Muscle layer of duodenum (tissue), 2 donors: Measurements from ENCODE around the gene LMF2.
"Not testable (repeated sequence)": the region's sequence is repeated elsewhere in the genome, so short reads cannot be mapped to it uniquely, and the experiment has no call there.

Experiments used
- H3K27ac ChIP-seq: one replicate; pipeline ENCODE4 v1.7.0; 2013; ENCODE audit warnings: mild to moderate bottlenecking, low read length
- H3K27me3 ChIP-seq: one replicate; pipeline ENCODE4 v1.7.0; 2013; ENCODE audit warnings: low read depth, mild to moderate bottlenecking, control low read depth, low read length
- H3K36me3 ChIP-seq, 2 donors: one replicate each; pipeline ENCODE4 v1.7.0; 2013; ENCODE audit warnings: low read length in 2 of 2, control low read depth in 1 of 2, mild to moderate bottlenecking in 1 of 2; ENCODE audit not compliant: insufficient read depth in 2 of 2, control insufficient read depth in 1 of 2
- H3K4me1 ChIP-seq, 2 donors: one replicate each; pipeline ENCODE4 v1.7.0; 2013; ENCODE audit warnings: low read length in 2 of 2, mild to moderate bottlenecking in 2 of 2, control low read depth in 1 of 2, moderate library complexity in 1 of 2; ENCODE audit not compliant: insufficient read depth in 2 of 2, control insufficient read depth in 1 of 2
- H3K4me3 ChIP-seq, 2 donors: one replicate each; pipeline ENCODE4 v1.7.0; 2013; ENCODE audit warnings: low read length in 2 of 2, low read depth in 1 of 2, mild to moderate bottlenecking in 1 of 2
- H3K9me3 ChIP-seq, 2 donors: one replicate each; pipeline ENCODE4 v1.7.0; 2013; ENCODE audit warnings: low read length in 2 of 2, control low read depth in 1 of 2, mild to moderate bottlenecking in 1 of 2; ENCODE audit not compliant: control insufficient read depth in 1 of 2
- donor health status: healthy.

LMF2 gene

GRCh38 chr22:50520826-50521453 lies 13.4 kb upstream of the LMF2 start:
- Histone ChIP-seq H3K27me3 (no peaks in the 10 kb centered on the region), H3K4me1 (peaks cover 6 to 14% of the 10 kb centered on the region in 2 donors), H3K27ac (no peak overlapping the region), H3K4me3 (no peak overlapping the region), H3K9me3 (no peaks in the 10 kb centered on the region), H3K36me3 (peaks cover 28 to 59% of the 10 kb centered on the region in 2 donors)

- not testable (repeated sequence) for H3K9me3 ChIP-seq, H3K27me3 ChIP-seq, H3K4me3 ChIP-seq, H3K27ac ChIP-seq
- Histone ChIP-seq H3K36me3 (peaks cover 28 to 59% of the 10 kb centered on the region in 2 donors), H3K4me1 (peaks cover 6 to 14% of the 10 kb centered on the region in 2 donors)
Observed at GRCh38 chr22:50520184-50520583, 12.7 kb upstream of the LMF2 start.

GRCh38 chr22:50519151-50519550 lies 11.6 kb upstream of the LMF2 start:
- Histone ChIP-seq H3K27me3 (no peaks in the 10 kb centered on the region), H3K4me1 (peaks cover 0 to 5% of the 10 kb centered on the region in 2 donors), H3K36me3 (peaks cover 28 to 59% of the 10 kb centered on the region in 2 donors), H3K27ac (no peak overlapping the region), H3K4me3 (no peak overlapping the region), H3K9me3 (no peaks in the 10 kb centered on the region)

GRCh38 chr22:50518606-50519005 lies 11.1 kb upstream of the LMF2 start:
- Histone ChIP-seq H3K9me3 (no peaks in the 10 kb centered on the region), H3K4me1 (no peaks in the 10 kb centered on the region), H3K27ac (no peak overlapping the region), H3K36me3 (peaks cover 28 to 59% of the 10 kb centered on the region in 2 donors), H3K27me3 (no peaks in the 10 kb centered on the region), H3K4me3 (no peak overlapping the region)

- Histone ChIP-seq H3K4me3 (no peak overlapping the region), H3K27me3 (no peaks in the 10 kb centered on the region), H3K4me1 (no peaks in the 10 kb centered on the region), H3K36me3 (peaks cover 28 to 51% of the 10 kb centered on the region in 2 donors), H3K9me3 (no peaks in the 10 kb centered on the region), H3K27ac (no peak overlapping the region)
Observed at GRCh38 chr22:50517495-50518260, 10.2 kb upstream of the LMF2 start.

GRCh38 chr22:50516891-50517290 lies 9.4 kb upstream of the LMF2 start:
- no peak overlapping the region for H3K27ac ChIP-seq

GRCh38 chr22:50516068-50516467 lies 8.6 kb upstream of the LMF2 start:
- H3K4me1 ChIP-seq = no peaks in the 10 kb centered on the region
- no peaks in the 10 kb centered on the region for H3K9me3 ChIP-seq
- H3K4me3 ChIP-seq = no peak overlapping the region
- peaks cover 19 to 35% of the 10 kb centered on the region in 2 donors for H3K36me3 ChIP-seq
- no peaks in the 10 kb centered on the region for H3K27me3 ChIP-seq
- H3K27ac ChIP-seq = no peak overlapping the region

More at GRCh38 chr22:50516891-50517290, 9.4 kb upstream of the LMF2 start:
- H3K36me3 ChIP-seq = peaks cover 21 to 43% of the 10 kb centered on the region in 2 donors
- H3K27me3 ChIP-seq = no peaks in the 10 kb centered on the region
- no peaks in the 10 kb centered on the region for H3K4me1 ChIP-seq
- no peak overlapping the region for H3K4me3 ChIP-seq
- no peaks in the 10 kb centered on the region for H3K9me3 ChIP-seq

- no peak overlapping the region for H3K4me3 ChIP-seq
- no peaks in the 10 kb centered on the region for H3K9me3 ChIP-seq
- H3K36me3 ChIP-seq = peaks cover 14 to 18% of the 10 kb centered on the region in 2 donors
- peaks cover 0 to 13% of the 10 kb centered on the region in 2 donors for H3K4me1 ChIP-seq
- no peaks in the 10 kb centered on the region for H3K27me3 ChIP-seq
- H3K27ac ChIP-seq = no peak overlapping the region
Observed at GRCh38 chr22:50513175-50513574, 5.7 kb upstream of the LMF2 start.

- Histone ChIP-seq H3K27ac (peak overlapping the region; percentile 47), H3K27me3 (no peaks in the 10 kb centered on the region), H3K36me3 (peaks cover 0 to 13% of the 10 kb centered on the region in 2 donors), H3K9me3 (no peaks in the 10 kb centered on the region), H3K4me1 (peaks cover 0 to 26% of the 10 kb centered on the region in 2 donors), H3K4me3 (peak overlapping the region; percentile 76 to 79)
Observed at GRCh38 chr22:50508897-50509296, 1.4 kb upstream of the LMF2 start.

GRCh38 chr22:50507991-50508884 lies 736 bp upstream of the LMF2 start, which contains the start of gene NCAPH2:
Gene NCAPH2 (plus strand): TSS chr22:50508224. CDS start chr22:50508338, 114 bp downstream.
- H3K4me1 ChIP-seq = peaks cover 0 to 26% of the 10 kb centered on the region in 2 donors

More at GRCh38 chr22:50507991-50508884, 736 bp upstream of the LMF2 start, which contains the start of gene NCAPH2:
- Histone ChIP-seq H3K36me3 (peaks cover 0 to 16% of the 10 kb centered on the region in 2 donors), H3K27me3 (no peaks in the 10 kb centered on the region), H3K9me3 (no peaks in the 10 kb centered on the region), H3K4me3 (peak within 1 kb of the TSS; percentile 90 to 99), H3K27ac (peak within 1 kb of the TSS; percentile 63)
